Fibroblast of skin of left quadriceps (primary cell): ENCODE results near the gene XXYLT1.

ENCODE experiments used
- DNase-seq, 2 experiments: peaks; one replicate each; pipeline ENCODE4 v3.0.0-alpha.2; 2013; ENCODE audit warnings: low read depth in 2 of 2

Gene XXYLT1

GRCh38 chr3:195078891-195079440, 192.0 kb downstream of the XXYLT1 start:
- no peak for DNase-seq

- DNase-seq, result no peak
These were observed 193.1 kb downstream of the XXYLT1 start for GRCh38 chr3:195077611-195078540.

GRCh38 chr3:195076981-195077610, 193.9 kb downstream of the XXYLT1 start:
- no peak for DNase-seq

GRCh38 chr3:195075941-195076875, 194.8 kb downstream of the XXYLT1 start:
- DNase-seq, result no peak

- DNase-seq, result no peak
These were observed 195.6 kb downstream of the XXYLT1 start for GRCh38 chr3:195075199-195075940.

GRCh38 chr3:195073866-195074860, 196.8 kb downstream of the XXYLT1 start:
- DNase-seq, result no peak

- no peak for DNase-seq
These were observed 197.9 kb downstream of the XXYLT1 start for GRCh38 chr3:195072916-195073564.

- DNase-seq, result no peak
These were observed 198.8 kb downstream of the XXYLT1 start for GRCh38 chr3:195071916-195072820.

- DNase-seq, result no peak
These were observed 199.8 kb downstream of the XXYLT1 start for GRCh38 chr3:195071011-195071728.

- DNase-seq, result no peak
These were observed 200.6 kb downstream of the XXYLT1 start for GRCh38 chr3:195070336-195070735.

- DNase-seq, result no peak
These were observed 201.3 kb downstream of the XXYLT1 start for GRCh38 chr3:195069501-195070251.

- DNase-seq, result no peak
These were observed 202.6 kb downstream of the XXYLT1 start for GRCh38 chr3:195068084-195069080.

- DNase-seq, result no peak
These were observed 204.5 kb downstream of the XXYLT1 start for GRCh38 chr3:195066441-195066841.

- no peak for DNase-seq
These were observed 205.1 kb downstream of the XXYLT1 start for GRCh38 chr3:195065864-195066185.

- no peak for DNase-seq
These were observed 205.7 kb downstream of the XXYLT1 start for GRCh38 chr3:195065142-195065863.
